Measurements from ENCODE around the gene LRRC61.
"Not testable (repeated sequence)": the region's sequence is repeated elsewhere in the genome, so short reads cannot be mapped to it uniquely, and the experiment has no call there.

DNA sequence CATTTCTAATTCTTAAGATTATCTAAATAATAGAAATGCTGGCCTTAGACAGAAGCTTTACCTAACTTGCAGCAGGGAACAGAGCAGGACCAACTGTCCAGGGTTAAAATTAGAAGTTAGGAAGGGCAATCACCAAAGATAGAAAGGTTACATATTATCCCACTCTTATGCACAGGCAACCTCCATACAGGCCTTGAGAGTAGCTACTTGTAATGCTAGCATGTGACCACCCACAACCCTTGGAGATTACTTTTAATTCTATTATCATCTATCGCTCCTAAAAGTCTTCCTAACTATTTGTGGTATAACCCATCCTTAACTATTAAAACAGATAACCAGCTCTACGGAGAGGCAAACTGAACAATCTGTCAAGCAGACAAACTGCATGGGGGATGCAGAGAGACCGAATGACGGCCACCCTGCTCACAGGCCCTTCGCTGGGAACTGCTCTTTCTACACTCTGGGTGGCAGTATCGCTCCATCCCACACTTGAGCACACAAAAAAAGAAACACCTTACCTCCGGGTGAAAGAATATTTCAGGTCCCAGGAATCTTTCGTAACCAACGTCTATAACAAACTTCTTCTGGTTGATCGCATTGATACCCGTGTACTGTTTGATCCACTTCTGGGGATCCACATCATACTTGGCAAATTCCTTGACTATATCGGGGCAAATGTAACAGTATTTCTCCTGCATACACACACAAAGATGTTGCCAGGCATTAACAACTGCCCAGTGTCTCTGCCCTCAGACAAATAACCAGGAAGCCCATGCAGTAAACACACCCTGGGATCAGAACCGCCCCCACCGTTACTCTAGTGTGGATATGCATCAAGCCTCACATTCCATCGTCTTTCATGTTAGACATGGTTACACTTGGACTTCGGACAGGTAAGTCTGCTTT is 37.1 kb upstream of the LRRC61 start:
- TF ChIP-seq, protein P1, sequence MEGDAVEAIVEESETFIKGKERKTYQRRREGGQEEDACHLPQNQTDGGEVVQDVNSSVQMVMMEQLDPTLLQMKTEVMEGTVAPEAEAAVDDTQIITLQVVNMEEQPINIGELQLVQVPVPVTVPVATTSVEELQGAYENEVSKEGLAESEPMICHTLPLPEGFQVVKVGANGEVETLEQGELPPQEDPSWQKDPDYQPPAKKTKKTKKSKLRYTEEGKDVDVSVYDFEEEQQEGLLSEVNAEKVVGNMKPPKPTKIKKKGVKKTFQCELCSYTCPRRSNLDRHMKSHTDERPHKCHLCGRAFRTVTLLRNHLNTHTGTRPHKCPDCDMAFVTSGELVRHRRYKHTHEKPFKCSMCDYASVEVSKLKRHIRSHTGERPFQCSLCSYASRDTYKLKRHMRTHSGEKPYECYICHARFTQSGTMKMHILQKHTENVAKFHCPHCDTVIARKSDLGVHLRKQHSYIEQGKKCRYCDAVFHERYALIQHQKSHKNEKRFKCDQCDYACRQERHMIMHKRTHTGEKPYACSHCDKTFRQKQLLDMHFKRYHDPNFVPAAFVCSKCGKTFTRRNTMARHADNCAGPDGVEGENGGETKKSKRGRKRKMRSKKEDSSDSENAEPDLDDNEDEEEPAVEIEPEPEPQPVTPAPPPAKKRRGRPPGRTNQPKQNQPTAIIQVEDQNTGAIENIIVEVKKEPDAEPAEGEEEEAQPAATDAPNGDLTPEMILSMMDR (IDR thresholded peaks at IDR 0.05; ENCODE audit: insufficient read depth, low read length, poor library complexity, severe bottlenecking), result not testable (repeated sequence)
- TF ChIP-seq EZH2phosphoT487 (conservative IDR thresholded peaks at IDR 0.05; ENCODE audit: low read length), result not testable (repeated sequence)

Measured in SU-DHL-6 (cell line).